CD14-positive monocyte (primary cell): ENCODE results near the gene SOBP. TPM values are rescaled to one million over a fixed set of nuclear protein-coding genes. Genes with fewer than 3 reads are reported as not detected.

ENCODE experiments used
- DNase-seq, 3 donors: peaks; one replicate each; pipeline ENCODE4 v3.0.0-alpha.2; 2011 to 2022
- H2AFZ ChIP-seq: 2 replicates; pipeline ENCODE4 v1.6.0; 2012; ENCODE audit warnings: mild to moderate bottlenecking, low read depth, low read length, inconsistent platforms; ENCODE audit not compliant: insufficient read depth, poor library complexity, severe bottlenecking
- H3K27ac ChIP-seq, 2 donors: 1 replicate in 1 of 2; 2 replicates in 1 of 2; pipeline ENCODE4 v1.5.1; 2012 to 2013; ENCODE audit warnings: low read length in 2 of 2, control low read depth in 1 of 2, inconsistent platforms in 1 of 2, low read depth in 1 of 2, mild to moderate bottlenecking in 1 of 2
- H3K27me3 ChIP-seq, 2 donors: one replicate each; pipeline versions ENCODE4 v1.6.0 to v1.6.1; 2011 to 2013; ENCODE audit warnings: low read length in 2 of 2; ENCODE audit not compliant: control insufficient read depth in 2 of 2, insufficient read depth in 2 of 2
- H3K36me3 ChIP-seq, 2 donors: replicated peaks in 1 of 2; 1 replicate in 1 of 2; 2 replicates in 1 of 2; pipeline versions ENCODE4 v1.5.1 to v1.6.1; 2012 to 2013; ENCODE audit warnings: low read length in 2 of 2, control low read depth in 1 of 2, inconsistent platforms in 1 of 2, mild to moderate bottlenecking in 1 of 2; ENCODE audit not compliant: insufficient read depth in 2 of 2, control insufficient read depth in 1 of 2
- H3K4me1 ChIP-seq, 2 donors: 1 replicate in 1 of 2; 2 replicates in 1 of 2; pipeline versions ENCODE4 v1.5.1 to v1.6.1; 2012 to 2013; ENCODE audit warnings: low read length in 2 of 2, control low read depth in 1 of 2, inconsistent platforms in 1 of 2, mild to moderate bottlenecking in 1 of 2, moderate library complexity in 1 of 2; ENCODE audit not compliant: insufficient read depth in 2 of 2, control insufficient read depth in 1 of 2
- H3K4me2 ChIP-seq: replicated peaks from 2 replicates; pipeline ENCODE3; 2012; ENCODE audit warnings: low read length, moderate library complexity, mild to moderate bottlenecking; ENCODE audit not compliant: poor library complexity, severe bottlenecking; ENCODE audit errors: extremely low read depth
- H3K4me3 ChIP-seq, 3 experiments: fragments of 200-600 bp in 1 of 3; sonication (generic) in 1 of 3; replicated peaks in 1 of 3; 1 replicate in 2 of 3; 2 replicates in 1 of 3; pipeline ENCODE4 v1.5.1; 2011 to 2013; ENCODE audit warnings: low read length in 3 of 3, mild to moderate bottlenecking in 3 of 3, control low read depth in 2 of 3, low read depth in 2 of 3, inconsistent platforms in 1 of 3, moderate library complexity in 1 of 3
- H3K79me2 ChIP-seq: 2 replicates; pipeline ENCODE4 v1.6.0; 2012; ENCODE audit warnings: mild to moderate bottlenecking, control low read depth, inconsistent platforms, low read length, moderate library complexity; ENCODE audit not compliant: insufficient read depth
- H3K9ac ChIP-seq: 2 replicates; pipeline ENCODE4 v1.6.0; 2017; ENCODE audit warnings: low read length, mild to moderate bottlenecking; ENCODE audit not compliant: insufficient read depth, poor library complexity, severe bottlenecking
- H3K9me3 ChIP-seq, 2 donors: replicated peaks in 1 of 2; 1 replicate in 1 of 2; 2 replicates in 1 of 2; pipeline versions ENCODE4 v1.5.1 to v1.6.1; 2012 to 2013; ENCODE audit warnings: low read length in 2 of 2, control low read depth in 1 of 2; ENCODE audit not compliant: control insufficient read depth in 1 of 2, insufficient read depth in 1 of 2
- H4K20me1 ChIP-seq: 2 replicates; pipeline ENCODE4 v1.6.0; 2012; ENCODE audit warnings: mild to moderate bottlenecking, low read length, control low read depth, moderate library complexity; ENCODE audit not compliant: insufficient read depth
- H3K27ac Mint-ChIP-seq, 7 donors: one replicate each; pipeline ENCODE4 v1.8.0; 2020; ENCODE audit warnings: mild to moderate bottlenecking in 7 of 7, mixed read lengths in 7 of 7, moderate library complexity in 6 of 7, inconsistent platforms in 2 of 7
- H3K27me3 Mint-ChIP-seq, 3 donors: one replicate each; pipeline ENCODE4 v1.8.0; 2021 to 2022; ENCODE audit warnings: low read depth in 3 of 3, mild to moderate bottlenecking in 3 of 3, mixed read lengths in 3 of 3, moderate library complexity in 3 of 3, inconsistent platforms in 1 of 3
- H3K36me3 Mint-ChIP-seq, 2 donors: one replicate each; pipeline ENCODE4 v1.8.0; 2020; ENCODE audit warnings: mixed read lengths in 2 of 2, inconsistent platforms in 1 of 2, mild to moderate bottlenecking in 1 of 2
- H3K4me1 Mint-ChIP-seq: one replicate; pipeline ENCODE4 v1.8.0; 2020; ENCODE audit warnings: mild to moderate bottlenecking, mixed read lengths
- H3K4me3 Mint-ChIP-seq, 2 donors: one replicate each; pipeline ENCODE4 v1.8.0; 2020; ENCODE audit warnings: mild to moderate bottlenecking in 2 of 2, mixed read lengths in 2 of 2, moderate library complexity in 1 of 2
- H3K9me3 Mint-ChIP-seq, 7 donors: one replicate each; pipeline ENCODE4 v1.8.0; 2020 to 2022; ENCODE audit warnings: mixed read lengths in 7 of 7, mild to moderate bottlenecking in 6 of 7, moderate library complexity in 6 of 7, inconsistent platforms in 2 of 7
- CTCF ChIP-seq: fragments of 200-600 bp; IDR thresholded peaks from one replicate; pipeline ENCODE4 v1.8.0; 2022; ENCODE audit warnings: antibody characterized with exemption, mild to moderate bottlenecking
- WGBS: methylation state at CpG from one replicate; pipeline ENCODE4 v1.1.5; 2013; ENCODE audit warnings: missing lambda C conversion rate; ENCODE audit not compliant: insufficient coverage; 5-methylcytosine and 5-hydroxymethylcytosine counted together
- intact Hi-C, 2 donors: fragments of 100-400 bp; cut with micrococcal nuclease; formaldehyde crosslinking; loops; one replicate each; pipeline versions ENCODE4 v1.15.0 to v1.15.1; 2023
- polyA plus RNA-seq, 3 donors: library from polyadenylated mRNA; depleted of rRNA in 1 of 3; unstranded in 2 of 3; stranded (reverse) in 1 of 3; fragments of 300-500 nt in 2 of 3; fragments of >200 nt in 1 of 3; fragmentation: Illumina TruSeq in 2 of 3; gene quantifications; 1 replicate in 2 of 3; 2 replicates in 1 of 3; pipeline ENCODE4 v1.2.3, GENCODE V29; 2012 to 2021

The SOBP gene
- polyA plus RNA-seq, 3 donors, result not detected

- Histone ChIP-seq H3K79me2 (no peaks in the 10 kb centered on the region), H3K27me3 (no peaks in the 10 kb centered on the region), H3K9me3 (no peaks in the 10 kb centered on the region), H3K4me2 (no peak overlapping the region), H3K4me3 (no peak overlapping the region), H2AFZ (no peak overlapping the region), H3K36me3 (no peaks in the 10 kb centered on the region), H3K4me1 (no peaks in the 10 kb centered on the region), H3K27ac (no peak overlapping the region), H3K9ac (no peak overlapping the region), H4K20me1 (no peaks in the 10 kb centered on the region)
- intact Hi-C loops, result no loop called here
- Mint-ChIP-seq H3K4me1 (no peaks in the 10 kb centered on the region), H3K27ac (no peak overlapping the region), H3K4me3 (no peak overlapping the region), H3K9me3 (peaks cover 0 to 5% (median 0%) of the 10 kb centered on the region in 7 donors), H3K36me3 (no peaks in the 10 kb centered on the region), H3K27me3 (peaks cover 3 to 11% (median 7%) of the 10 kb centered on the region in 3 donors)
- TF ChIP-seq CTCF, result no peak
- 82% methylated on average over 2 of the region's 3 CpGs for WGBS
- DNase-seq, result no peak
Observed at GRCh38 chr6:107561306-107561705, 71.4 kb downstream of the SOBP start.

- H3K4me1 Mint-ChIP-seq, result no peaks in the 10 kb centered on the region
- H4K20me1 ChIP-seq, result no peaks in the 10 kb centered on the region
- DNase-seq, result no peak
- no peaks in the 10 kb centered on the region for H3K79me2 ChIP-seq
- H3K27me3 Mint-ChIP-seq, result peaks cover 8 to 11% (median 8%) of the 10 kb centered on the region in 3 donors
- no peak overlapping the region for H3K27ac Mint-ChIP-seq
- no peaks in the 10 kb centered on the region for H3K36me3 Mint-ChIP-seq
- H3K36me3 ChIP-seq, result no peaks in the 10 kb centered on the region
- H3K9me3 ChIP-seq, result no peaks in the 10 kb centered on the region
- TF ChIP-seq CTCF, result no peak
- peaks cover 0 to 3% of the 10 kb centered on the region in 2 donors for H3K27me3 ChIP-seq
- no peak overlapping the region for H3K27ac ChIP-seq
- H3K4me2 ChIP-seq, result no peak overlapping the region
- H3K9ac ChIP-seq, result no peak overlapping the region
- H3K4me3 ChIP-seq, result no peak overlapping the region
- no peaks in the 10 kb centered on the region for H3K4me1 ChIP-seq
- WGBS, result 92% methylated on average over 6 of the region's 13 CpGs
- intact Hi-C loops, result no loop called here
- H2AFZ ChIP-seq, result no peak overlapping the region
- H3K4me3 Mint-ChIP-seq, result no peak overlapping the region
- peaks cover 0 to 5% (median 0%) of the 10 kb centered on the region in 7 donors for H3K9me3 Mint-ChIP-seq
Observed at GRCh38 chr6:107563694-107564588, 74.0 kb downstream of the SOBP start.
